Measurements from ENCODE around the gene CEP85.
A peak's percentile ranks its signal among the peaks of the same experiment; 100 is the strongest.

The CEP85 gene

GRCh38 chr1:26278303-26278702, 44.3 kb downstream of the CEP85 start:
- peak; percentile 86 for DNase-seq

- DNase-seq = peak; percentile 58
Measured at GRCh38 chr1:26278724-26279455, 44.9 kb downstream of the CEP85 start.

GRCh38 chr1:26279456-26280332, 45.7 kb downstream of the CEP85 start, which contains the start of gene SH3BGRL3:
Gene SH3BGRL3, plus strand, starts transcription at chr1:26280086. Its CDS starts 70 bp downstream, at chr1:26280156.
- peak; percentile 84 for DNase-seq

- DNase-seq = peak; percentile 53
Measured at GRCh38 chr1:26280333-26281042, 46.5 kb downstream of the CEP85 start.

- peak; percentile 49 for DNase-seq
Measured at GRCh38 chr1:26281091-26281958, 47.3 kb downstream of the CEP85 start.

- peak; percentile 57 for DNase-seq
Measured at GRCh38 chr1:26281971-26282370, 48.0 kb downstream of the CEP85 start.

GRCh38 chr1:26282401-26282918, 48.5 kb downstream of the CEP85 start:
- no peak for DNase-seq

- no peak for DNase-seq
Measured at GRCh38 chr1:26283279-26283853, 49.4 kb downstream of the CEP85 start.

- no peak for DNase-seq
Measured at GRCh38 chr1:26283871-26284596, 50.0 kb downstream of the CEP85 start.

- peak; percentile 90 for DNase-seq
Measured at GRCh38 chr1:26284597-26285347, 50.8 kb downstream of the CEP85 start.

GRCh38 chr1:26285366-26286063, 51.5 kb downstream of the CEP85 start:
- no peak for DNase-seq

- DNase-seq = no peak
Measured at GRCh38 chr1:26286064-26286416, 52.0 kb downstream of the CEP85 start.

GRCh38 chr1:26287033-26287711, 53.2 kb downstream of the CEP85 start:
- peak; percentile 17 for DNase-seq

GRCh38 chr1:26287811-26288210, 53.8 kb downstream of the CEP85 start:
- no peak for DNase-seq

- DNase-seq = no peak
Measured at GRCh38 chr1:26288311-26288941, 54.4 kb downstream of the CEP85 start.

GRCh38 chr1:26289158-26290059, 55.4 kb downstream of the CEP85 start:
- no peak for DNase-seq

Measured in fibroblast of skin of scalp (primary cell).